GM12864 (cell line): Measurements from ENCODE around the gene LRSAM1.

Experiments used
- DNase-seq: peaks from one replicate; pipeline ENCODE4 v3.0.0-alpha.2; 2011; ENCODE audit warnings: low read depth
- H3K4me3 ChIP-seq: 2 replicates; pipeline ENCODE4 v1.5.1; 2011; ENCODE audit warnings: mild to moderate bottlenecking, low read depth, low read length, control low read depth
- CTCF ChIP-seq: IDR thresholded peaks from 2 replicates; pipeline ENCODE4 v1.5.1; 2011; ENCODE audit warnings: low read depth, mild to moderate bottlenecking, moderate library complexity, low read length, control low read depth, inconsistent platforms; ENCODE audit errors: missing control alignments

LRSAM1 gene

GRCh38 chr9:127489471-127490115 lies 38.3 kb downstream of the LRSAM1 start:
- no peak for DNase-seq
- no peak for TF ChIP-seq CTCF
- no peak overlapping the region for H3K4me3 ChIP-seq

- DNase-seq = no peak
- H3K4me3 ChIP-seq = no peak overlapping the region
- no peak for TF ChIP-seq CTCF
Observed at GRCh38 chr9:127490535-127491230, 39.4 kb downstream of the LRSAM1 start.

DNA sequence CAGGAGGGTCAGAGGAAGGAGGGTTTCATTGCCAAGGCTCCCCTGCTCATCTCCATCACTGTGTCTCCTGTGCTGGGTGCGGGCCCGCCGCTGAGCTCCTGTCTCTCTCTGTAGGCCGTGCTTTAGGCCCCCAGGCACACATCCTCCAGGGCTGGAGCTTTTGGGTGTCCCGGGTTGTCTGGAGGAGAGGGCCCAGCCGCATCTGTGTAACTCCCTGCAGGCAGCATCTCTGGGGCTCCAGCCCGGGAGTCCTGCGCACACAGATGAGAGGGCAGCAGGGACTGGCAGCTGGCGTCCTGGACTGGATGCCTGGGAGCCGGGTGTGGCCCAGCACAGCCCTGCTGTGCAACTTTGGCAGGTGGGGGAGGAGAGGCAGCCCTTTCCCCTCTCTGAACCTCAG lies 40.2 kb downstream of the LRSAM1 start:
- no peak for TF ChIP-seq CTCF
- no peak for DNase-seq

DNA sequence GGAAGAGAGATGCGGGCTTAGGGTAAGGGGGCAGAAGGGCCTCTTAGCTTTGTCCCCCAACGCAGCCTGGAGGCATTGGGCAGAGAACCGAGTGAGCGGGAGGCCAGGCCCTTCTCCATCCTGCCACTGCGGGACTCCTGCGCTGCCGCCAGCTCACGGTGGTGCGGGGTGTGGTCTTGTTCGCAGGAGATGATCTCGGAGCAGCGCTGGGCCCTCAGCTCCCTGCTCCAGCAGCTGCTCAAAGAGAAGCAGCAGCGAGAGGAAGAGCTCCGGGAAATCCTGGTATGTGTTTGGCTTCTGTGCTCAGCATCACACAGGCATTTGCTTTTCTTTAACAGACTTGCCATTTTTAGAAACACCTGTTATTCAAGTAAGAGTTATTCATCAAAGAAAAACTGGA lies 41.3 kb downstream of the LRSAM1 start:
- no peak for DNase-seq
- H3K4me3 ChIP-seq = no peak overlapping the region
- TF ChIP-seq CTCF = no peak

More for the DNA sequence above, 40.2 kb downstream of the LRSAM1 start:
- no peak overlapping the region for H3K4me3 ChIP-seq

- TF ChIP-seq CTCF = no peak
- no peak overlapping the region for H3K4me3 ChIP-seq
- no peak for DNase-seq
Observed at GRCh38 chr9:127493592-127494303, 42.4 kb downstream of the LRSAM1 start.

DNA sequence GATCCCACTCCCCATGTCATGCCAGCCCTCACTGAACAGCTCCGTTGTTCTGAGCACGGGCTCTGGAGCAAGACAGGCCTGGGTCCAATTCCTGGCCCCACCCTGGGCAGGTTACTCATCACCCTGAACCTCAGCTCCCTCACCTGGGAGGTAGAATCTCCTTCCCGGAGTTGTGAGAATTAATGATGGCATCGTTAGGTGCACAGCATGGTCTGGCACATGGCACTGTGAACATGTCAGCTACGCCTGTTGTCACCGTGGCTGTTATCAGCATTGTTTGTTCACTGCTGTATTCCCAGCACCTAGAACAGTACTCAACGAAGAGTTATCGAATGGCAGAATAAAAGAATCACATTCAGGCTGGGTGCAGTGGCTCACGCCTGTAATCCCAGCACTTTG lies 43.0 kb downstream of the LRSAM1 start:
- no peak overlapping the region for H3K4me3 ChIP-seq
- DNase-seq = no peak
- no peak for TF ChIP-seq CTCF
